H1 (cell line): ENCODE results near the gene GH2. TPM values are rescaled to one million over a fixed set of nuclear protein-coding genes. Genes with fewer than 3 reads are reported as not detected.

ENCODE experiments used
- CTCF ChIA-PET: fragments of 300-600 bp; sonication (Branson Sonifier 250); formaldehyde crosslinking; loops from one replicate; lab custom pipeline; 2021; ENCODE audit not compliant: partially characterized antibody; lab: Charles Lee
- POLR2A ChIA-PET: fragments of 300-600 bp; sonication (Branson Sonifier 250); formaldehyde crosslinking; loops from one replicate; lab custom pipeline; 2021; ENCODE audit warnings: inconsistent platforms; ENCODE audit not compliant: partially characterized antibody; lab: Charles Lee
- DNase-seq, 2 experiments: peaks; one replicate each; pipeline versions ENCODE4 v3.0.0 to v3.0.0-alpha.2; 2010 to 2022; ENCODE audit warnings: low spot score in 2 of 2, low read depth in 1 of 2, mixed read lengths in 1 of 2
- FAIRE-seq: peaks from 2 replicates; lab custom pipeline; 2011; peaks lifted over from hg19 to GRCh38; lab: Jason Lieb, UNC
- H2AFZ ChIP-seq: 2 replicates; pipeline ENCODE4 v1.8.1; 2012; ENCODE audit warnings: low read length, inconsistent platforms
- H2AK5ac ChIP-seq: 2 replicates; pipeline ENCODE4 v1.6.1; 2013; ENCODE audit warnings: low read depth, low read length
- H2BK120ac ChIP-seq: replicated peaks from 2 replicates; pipeline ENCODE3; 2013; ENCODE audit warnings: low read depth, low read length, inconsistent platforms
- H2BK12ac ChIP-seq: 2 replicates; pipeline ENCODE4 v1.6.1; 2013; ENCODE audit warnings: low read depth, low read length
- H2BK15ac ChIP-seq: 2 replicates; pipeline ENCODE4 v1.6.1; 2013; ENCODE audit warnings: low read length
- H2BK20ac ChIP-seq: 2 replicates; pipeline ENCODE4 v1.6.1; 2013; ENCODE audit warnings: low read length
- H2BK5ac ChIP-seq: 2 replicates; pipeline ENCODE4 v1.6.1; 2013; ENCODE audit warnings: low read depth, low read length
- H3K14ac ChIP-seq: 2 replicates; pipeline ENCODE4 v1.6.1; 2013; ENCODE audit warnings: inconsistent platforms; ENCODE audit not compliant: insufficient read length
- H3K18ac ChIP-seq: 2 replicates; pipeline ENCODE4 v1.6.1; 2013; ENCODE audit warnings: low read length; ENCODE audit errors: extremely low read depth
- H3K23ac ChIP-seq: 2 replicates; pipeline ENCODE4 v1.6.1; 2013; ENCODE audit warnings: inconsistent platforms; ENCODE audit not compliant: insufficient read length
- H3K23me2 ChIP-seq: 2 replicates; pipeline ENCODE4 v1.6.1; 2013; ENCODE audit warnings: low read depth, low read length
- H3K27ac ChIP-seq: 2 replicates; pipeline ENCODE4 v1.6.1; 2011; ENCODE audit warnings: low read depth, low read length, inconsistent platforms
- H3K27me3 ChIP-seq, 4 experiments: replicated peaks in 1 of 4; 1 replicate in 1 of 4; 2 replicates in 3 of 4; pipeline versions ENCODE4 v1.6.1 to v1.8.1; 2011 to 2013; ENCODE audit warnings: low read length in 3 of 4, mild to moderate bottlenecking in 3 of 4, inconsistent platforms in 2 of 4, mixed read lengths in 2 of 4, moderate library complexity in 1 of 4; ENCODE audit not compliant: control insufficient read depth in 3 of 4, insufficient read depth in 3 of 4; ENCODE audit errors: extremely low read depth in 1 of 4
- H3K36me3 ChIP-seq, 4 experiments: 2 replicates each; pipeline versions ENCODE4 v1.6.1 to v1.8.1; 2011 to 2013; ENCODE audit warnings: mild to moderate bottlenecking in 4 of 4, low read length in 3 of 4, moderate library complexity in 2 of 4, control low read depth in 1 of 4, inconsistent platforms in 1 of 4; ENCODE audit not compliant: insufficient read depth in 4 of 4, control insufficient read depth in 2 of 4
- H3K4ac ChIP-seq: replicated peaks from 2 replicates; pipeline ENCODE3; 2013; ENCODE audit warnings: low read length, low read depth, mixed read lengths, inconsistent platforms; ENCODE audit not compliant: insufficient read length
- H3K4me1 ChIP-seq, 4 experiments: replicated peaks in 1 of 4; 1 replicate in 1 of 4; 2 replicates in 3 of 4; pipeline versions ENCODE4 v1.6.1 to v1.8.1; 2011 to 2013; ENCODE audit warnings: low read length in 3 of 4, inconsistent platforms in 2 of 4, mixed read lengths in 1 of 4; ENCODE audit not compliant: insufficient read depth in 4 of 4, control insufficient read depth in 3 of 4
- H3K4me2 ChIP-seq, 2 experiments: 2 replicates each; pipeline versions ENCODE4 v1.6.1 to v1.8.1; 2011 to 2013; ENCODE audit warnings: low read depth in 2 of 2, low read length in 2 of 2, control low read depth in 1 of 2, inconsistent platforms in 1 of 2, mild to moderate bottlenecking in 1 of 2; ENCODE audit not compliant: insufficient read depth in 1 of 2
- H3K4me3 ChIP-seq, 4 experiments: fragments of 200-600, 300-600 bp in 1 of 4; sonication (generic), shearing (Covaris generic), sonication (Bioruptor Twin) in 1 of 4; 2 replicates each; pipeline versions ENCODE4 v1.5.1 to v1.8.1; 2011 to 2016; ENCODE audit warnings: low read length in 4 of 4, low read depth in 3 of 4, control low read depth in 2 of 4, inconsistent platforms in 2 of 4, mild to moderate bottlenecking in 2 of 4, mixed read lengths in 1 of 4, moderate library complexity in 1 of 4; ENCODE audit not compliant: insufficient read depth in 2 of 4; ENCODE audit errors: extremely low read depth in 1 of 4
- H3K56ac ChIP-seq: replicated peaks from 2 replicates; pipeline ENCODE3; 2013; ENCODE audit warnings: low read depth, mild to moderate bottlenecking, mixed read lengths, low read length, inconsistent platforms; ENCODE audit not compliant: insufficient read length
- H3K79me1 ChIP-seq: 2 replicates; pipeline ENCODE4 v1.6.1; 2013; ENCODE audit warnings: low read depth, low read length, control low read depth
- H3K79me2 ChIP-seq, 2 experiments: 2 replicates each; pipeline versions ENCODE4 v1.6.1 to v1.8.1; 2012 to 2013; ENCODE audit warnings: low read length in 2 of 2, mild to moderate bottlenecking in 2 of 2, inconsistent platforms in 1 of 2; ENCODE audit not compliant: insufficient read depth in 2 of 2, control insufficient read depth in 1 of 2
- H3K9ac ChIP-seq, 4 experiments: replicated peaks in 1 of 4; 1 replicate in 1 of 4; 2 replicates in 3 of 4; pipeline versions ENCODE4 v1.6.1 to v1.8.1; 2011 to 2013; ENCODE audit warnings: low read depth in 3 of 4, low read length in 3 of 4, control low read depth in 2 of 4, mild to moderate bottlenecking in 2 of 4, moderate library complexity in 2 of 4, inconsistent platforms in 1 of 4; ENCODE audit errors: extremely low read depth in 1 of 4
- H3K9me3 ChIP-seq, 2 experiments: 2 replicates each; pipeline versions ENCODE4 v1.6.1 to v1.8.1; 2012 to 2013; ENCODE audit warnings: mild to moderate bottlenecking in 2 of 2, moderate library complexity in 2 of 2, control low read depth in 1 of 2, inconsistent platforms in 1 of 2, low read depth in 1 of 2, low read length in 1 of 2, mixed read lengths in 1 of 2; ENCODE audit not compliant: insufficient read depth in 2 of 2
- H4K20me1 ChIP-seq, 2 experiments: replicated peaks in 1 of 2; 2 replicates each; pipeline versions ENCODE3 to v1.8.1; 2011 to 2013; ENCODE audit warnings: inconsistent platforms in 2 of 2, low read length in 2 of 2, mild to moderate bottlenecking in 1 of 2; ENCODE audit not compliant: insufficient read depth in 2 of 2, control insufficient read depth in 1 of 2
- H4K5ac ChIP-seq: 2 replicates; pipeline ENCODE4 v1.6.1; 2013; ENCODE audit warnings: low read length, low read depth, mixed read lengths, inconsistent platforms; ENCODE audit not compliant: insufficient read length
- H4K8ac ChIP-seq: 2 replicates; pipeline ENCODE4 v1.8.0; 2013; ENCODE audit warnings: mild to moderate bottlenecking, moderate library complexity, low read length, inconsistent platforms; ENCODE audit not compliant: insufficient read depth; ENCODE audit errors: extremely low read depth
- H4K91ac ChIP-seq: replicated peaks from 2 replicates; pipeline ENCODE3; 2013; ENCODE audit warnings: low read length, mixed read lengths, inconsistent platforms; ENCODE audit not compliant: insufficient read length
- ATF2 ChIP-seq: IDR thresholded peaks from 2 replicates; pipeline ENCODE4 v1.6.1; 2012; ENCODE audit warnings: low read length, inconsistent platforms
- CHD2 ChIP-seq: IDR thresholded peaks from 2 replicates; pipeline ENCODE4 v1.6.1; 2012; ENCODE audit warnings: low read length, improper control_type of control experiment
- CREB1 ChIP-seq: IDR thresholded peaks from 2 replicates; pipeline ENCODE4 v1.6.1; 2012; ENCODE audit warnings: inconsistent platforms
- JUND ChIP-seq: IDR thresholded peaks from 2 replicates; pipeline ENCODE4 v1.6.1; 2011; ENCODE audit warnings: mild to moderate bottlenecking, improper control_type of control experiment, low read length
- KDM4A ChIP-seq: IDR thresholded peaks from one replicate; pipeline ENCODE4 v1.7.1; 2012; ENCODE audit warnings: low read depth, mild to moderate bottlenecking, moderate library complexity, low read length, inconsistent platforms; ENCODE audit not compliant: severe bottlenecking
- RBBP5 ChIP-seq: IDR thresholded peaks from 2 replicates; pipeline ENCODE4 v1.7.1; 2012; ENCODE audit warnings: low read depth, mild to moderate bottlenecking, inconsistent platforms, low read length, moderate library complexity, borderline replicate concordance
- SIRT6 ChIP-seq: IDR thresholded peaks from one replicate; pipeline ENCODE4 v1.7.1; 2012; ENCODE audit warnings: low read length, inconsistent platforms
- SUZ12 ChIP-seq: fragments of 200-600 bp; sonication (generic); IDR thresholded peaks from 2 replicates; pipeline ENCODE4 v1.6.1; 2012; ENCODE audit warnings: mild to moderate bottlenecking, inconsistent platforms, low read length, moderate library complexity, mixed read lengths
- WGBS, 2 experiments: shearing (Covaris generic) in 1 of 2; methylation state at CpG; one replicate each; pipeline versions ENCODE4 v1.1.6 to v1.1.7; 2013 to 2015; ENCODE audit warnings: low lambda C conversion rate in 2 of 2, mixed read lengths in 2 of 2, inconsistent platforms in 1 of 2, low coverage in 1 of 2, missing lambda C conversion rate in 1 of 2; ENCODE audit not compliant: insufficient replicate concordance in 2 of 2, insufficient coverage in 1 of 2, insufficient read length in 1 of 2; ENCODE audit errors: extremely low coverage in 1 of 2, missing lambda C conversion rate in 1 of 2; 5-methylcytosine and 5-hydroxymethylcytosine counted together
- polyA plus RNA-seq, 7 experiments: library from polyadenylated mRNA; depleted of rRNA in 3 of 7; stranded (reverse) in 5 of 7; unstranded in 2 of 7; fragments of >200 nt in 5 of 7; fragments of 200-250 nt in 2 of 7; gene quantifications; 1 replicate in 5 of 7; 2 replicates in 1 of 7; 4 replicates in 1 of 7; pipeline versions ENCODE4 v1.2.1 to v1.2.3, GENCODE V29; 2011 to 2013; ENCODE audit warnings: missing spikeins in 2 of 7, mixed read lengths in 2 of 7
- total RNA-seq: library from RNA; stranded (reverse); fragmentation: NEBNext Ultra II Directional; extraction: Animal tissue kit (Norgen Biotek cat#: 25700); gene quantifications from 2 replicates; pipeline ENCODE4 v1.2.1, GENCODE V29; 2021

The GH2 gene
- total and polyA plus RNA-seq, 2 of the 8 experiments (the other 6 are each of a cell fraction or from before 2014, with no cell fraction given) = 0.60 to 1.5 TPM

GRCh38 chr17:63928172-63928666, 46.5 kb upstream of the GH2 start:
- no peak overlapping the region for H3K14ac ChIP-seq
- no peaks in the 10 kb centered on the region for H3K27me3 ChIP-seq
- ChIA-PET POLR2A (interaction anchor here (0.6 kb wide), 1 partner anchor 33 kb away, joined by 4 read pairs; no protein-coding TSS in a partner anchor), CTCF (interaction anchor here (0.6 to 11.4 kb wide), 19 partner anchors 9 to 205 kb away, joined by 3 to 164 read pairs (median 4); partner anchors contain the start of genes CSHL1 and GH1)
- H3K4ac ChIP-seq = no peak overlapping the region
- no peak overlapping the region for H3K4me3 ChIP-seq
- H3K23ac ChIP-seq = no peak overlapping the region
- no peaks in the 10 kb centered on the region for H3K9me3 ChIP-seq
- H2BK120ac ChIP-seq = no peak overlapping the region
- H3K4me2 ChIP-seq = no peak overlapping the region
- H3K79me1 ChIP-seq = no peaks in the 10 kb centered on the region
- DNase-seq = no peak
- no peak overlapping the region for H2AK5ac ChIP-seq
- H2BK20ac ChIP-seq = no peak overlapping the region
- H3K79me2 ChIP-seq = no peaks in the 10 kb centered on the region
- H3K56ac ChIP-seq = no peak overlapping the region
- no peak overlapping the region for H4K5ac ChIP-seq
- no peak for FAIRE-seq
- H3K18ac ChIP-seq = no peak overlapping the region
- H4K8ac ChIP-seq = no peak overlapping the region
- no peaks in the 10 kb centered on the region for H3K23me2 ChIP-seq
- no peak overlapping the region for H2BK5ac ChIP-seq
- H2BK12ac ChIP-seq = no peak overlapping the region; the same call in 1 of the 2 replicates
- H3K9ac ChIP-seq = no peak overlapping the region
- no peaks in the 10 kb centered on the region for H3K36me3 ChIP-seq
- no peak overlapping the region for H3K27ac ChIP-seq
- no peak overlapping the region for H2BK15ac ChIP-seq
- no peak overlapping the region for H4K91ac ChIP-seq
- H2AFZ ChIP-seq = no peak overlapping the region
- 88% methylated on average over 10 of the region's 10 CpGs; no CpG with 5 or more reads in 1 of the 2 experiments for WGBS, 2 experiments
- peaks cover 0 to 16% (median 12%) of the 10 kb centered on the region in 4 experiments; a peak in 6 of 7 replicates for H3K4me1 ChIP-seq
- no peaks in the 10 kb centered on the region for H4K20me1 ChIP-seq
- no peak for TF ChIP-seq SIRT6
- TF ChIP-seq RBBP5 = no peak
- no peak for TF ChIP-seq ATF2
- no peak for TF ChIP-seq JUND
- no peak for TF ChIP-seq SUZ12
- TF ChIP-seq CHD2 = no peak
- no peak for TF ChIP-seq CREB1
- TF ChIP-seq KDM4A = no peak
